NT2/D1 (cell line): ENCODE results near the gene CEP162.
"Not testable (repeated sequence)": the region's sequence is repeated elsewhere in the genome, so short reads cannot be mapped to it uniquely, and the experiment has no call there.

Source experiments
- DNase-seq: peaks from one replicate; pipeline ENCODE4 v3.0.0-alpha.2; 2011; ENCODE audit warnings: low read depth, low spot score
- H3K27me3 ChIP-seq: 2 replicates; pipeline ENCODE4 v1.6.0; 2011; ENCODE audit warnings: mild to moderate bottlenecking; ENCODE audit not compliant: insufficient read length, insufficient read depth
- H3K36me3 ChIP-seq: 2 replicates; pipeline ENCODE4 v1.6.1; 2011; ENCODE audit warnings: mild to moderate bottlenecking, low read length, mixed read lengths; ENCODE audit not compliant: insufficient read depth, insufficient read length
- H3K4me1 ChIP-seq: 2 replicates; pipeline ENCODE4 v1.5.1; 2011; ENCODE audit not compliant: insufficient read depth, insufficient read length
- H3K4me3 ChIP-seq: 2 replicates; pipeline ENCODE4 v1.5.1; 2011; ENCODE audit warnings: low read depth; ENCODE audit not compliant: insufficient read length
- H3K9ac ChIP-seq: 2 replicates; pipeline ENCODE4 v1.6.0; 2011; ENCODE audit warnings: low read depth; ENCODE audit not compliant: insufficient read length
- H3K9me3 ChIP-seq: 2 replicates; pipeline ENCODE4 v1.5.1; 2011; ENCODE audit warnings: mild to moderate bottlenecking, low read length; ENCODE audit not compliant: insufficient read depth
- SUZ12 ChIP-seq: IDR thresholded peaks from 2 replicates; pipeline ENCODE4 v1.6.1; 2011; ENCODE audit not compliant: insufficient read length, insufficient read depth; ENCODE audit errors: extremely low read depth
- YY1 ChIP-seq: IDR thresholded peaks from 2 replicates; pipeline ENCODE4 v1.6.1; 2011; ENCODE audit not compliant: insufficient read length, insufficient read depth
- ZNF274 ChIP-seq: IDR thresholded peaks from 2 replicates; pipeline ENCODE4 v1.6.1; 2011; ENCODE audit warnings: mild to moderate bottlenecking, low read depth, low read length

The CEP162 gene

GRCh38 chr6:84141521-84141920 is 85.9 kb downstream of the CEP162 start:
- no peak for DNase-seq
- Histone ChIP-seq H3K27me3 (no peaks in the 10 kb centered on the region), H3K4me1 (no peaks in the 10 kb centered on the region), H3K36me3 (peaks cover 3% of the 10 kb centered on the region), H3K9me3 (no peaks in the 10 kb centered on the region), H3K9ac (no peak overlapping the region), H3K4me3 (no peak overlapping the region)
- TF ChIP-seq SUZ12 (no peak), YY1 (no peak), ZNF274 (no peak)

- Histone ChIP-seq H3K4me3 (no peak overlapping the region), H3K36me3 (peaks cover 3% of the 10 kb centered on the region), H3K9ac (no peak overlapping the region), H3K9me3 (peaks cover 3% of the 10 kb centered on the region; the same call in 1 of the 2 replicates), H3K27me3 (no peaks in the 10 kb centered on the region), H3K4me1 (no peaks in the 10 kb centered on the region)
- DNase-seq, result no peak
- TF ChIP-seq YY1 (no peak), SUZ12 (no peak), ZNF274 (no peak)
These were observed 88.1 kb downstream of the CEP162 start for GRCh38 chr6:84139311-84139710.

GRCh38 chr6:84137989-84138575 is 89.4 kb downstream of the CEP162 start:
- DNase-seq, result no peak
- no peak overlapping the region for H3K9ac ChIP-seq
- no peak for TF ChIP-seq SUZ12
- TF ChIP-seq YY1, result no peak
- TF ChIP-seq ZNF274, result no peak
- H3K9me3 ChIP-seq, result peaks cover 14% of the 10 kb centered on the region; the same call in 1 of the 2 replicates
- H3K4me1 ChIP-seq, result no peaks in the 10 kb centered on the region
- H3K4me3 ChIP-seq, result no peak overlapping the region
- H3K36me3 ChIP-seq, result peaks cover 3% of the 10 kb centered on the region
- no peaks in the 10 kb centered on the region for H3K27me3 ChIP-seq

GRCh38 chr6:84137051-84137375 is 90.4 kb downstream of the CEP162 start:
- Histone ChIP-seq H3K9me3 (peaks cover 14% of the 10 kb centered on the region; the same call in 1 of the 2 replicates), H3K36me3 (peaks cover 3% of the 10 kb centered on the region), H3K27me3 (no peaks in the 10 kb centered on the region), H3K4me1 (no peaks in the 10 kb centered on the region), H3K4me3 (no peak overlapping the region), H3K9ac (no peak overlapping the region)
- TF ChIP-seq YY1 (no peak), SUZ12 (no peak), ZNF274 (no peak)
- no peak for DNase-seq

GRCh38 chr6:84136364-84137050 is 90.9 kb downstream of the CEP162 start:
- Histone ChIP-seq H3K27me3 (no peaks in the 10 kb centered on the region), H3K9me3 (peaks cover 14% of the 10 kb centered on the region; the same call in 1 of the 2 replicates), H3K36me3 (peaks cover 3% of the 10 kb centered on the region), H3K4me1 (no peaks in the 10 kb centered on the region), H3K9ac (no peak overlapping the region), H3K4me3 (no peak overlapping the region)
- TF ChIP-seq SUZ12 (no peak), ZNF274 (no peak), YY1 (no peak)
- no peak for DNase-seq

GRCh38 chr6:84135291-84135690 is 92.2 kb downstream of the CEP162 start:
- Histone ChIP-seq H3K27me3 (no peaks in the 10 kb centered on the region), H3K4me1 (no peaks in the 10 kb centered on the region), H3K36me3 (peaks cover 3% of the 10 kb centered on the region), H3K9ac (no peak overlapping the region), H3K9me3 (peaks cover 14% of the 10 kb centered on the region; the same call in 1 of the 2 replicates), H3K4me3 (no peak overlapping the region)
- no peak for DNase-seq
- TF ChIP-seq YY1 (no peak), SUZ12 (no peak), ZNF274 (no peak)

- DNase-seq, H3K9ac ChIP-seq, H3K36me3 ChIP-seq, H3K27me3 ChIP-seq, H3K4me3 ChIP-seq, H3K4me1 ChIP-seq: not testable (repeated sequence)
- peaks cover 14% of the 10 kb centered on the region; the same call in 1 of the 2 replicates for H3K9me3 ChIP-seq
These were observed 94.1 kb downstream of the CEP162 start for GRCh38 chr6:84133385-84133784.

GRCh38 chr6:84129588-84129987 is 97.9 kb downstream of the CEP162 start:
- not testable (repeated sequence) for H3K4me3 ChIP-seq, H3K4me1 ChIP-seq, H3K27me3 ChIP-seq, DNase-seq, H3K36me3 ChIP-seq, H3K9ac ChIP-seq
- H3K9me3 ChIP-seq, result peaks cover 13% of the 10 kb centered on the region; the same call in 1 of the 2 replicates
